HepG2 (cell line): ENCODE measurements around the gene CABP4. TPM values are rescaled to one million over a fixed set of nuclear protein-coding genes. Genes with fewer than 3 reads are reported as not detected.

Source experiments
- CSRNP1 ChIP-seq: sonication (generic); formaldehyde crosslinking; IDR thresholded peaks from 2 replicates; pipeline ENCODE4 v1.8.1; 2023; ENCODE audit warnings: mild to moderate bottlenecking, missing genetic modification reagents
- DNMT1 ChIP-seq: sonication (generic); formaldehyde crosslinking; IDR thresholded peaks from 2 replicates; pipeline ENCODE4 v1.5.1; 2020; ENCODE audit warnings: mild to moderate bottlenecking, missing genetic modification reagents
- FOSL2 ChIP-seq: sonication (generic); formaldehyde crosslinking; IDR thresholded peaks from 2 replicates; pipeline ENCODE4 v1.4.0; 2020; ENCODE audit warnings: missing genetic modification reagents
- GATAD1 ChIP-seq: IDR thresholded peaks from 2 replicates; pipeline ENCODE4 v1.6.1; 2016; ENCODE audit warnings: missing genetic modification reagents, missing compliant biosample characterization
- HNRNPH1 ChIP-seq: fragments of 200-400 bp; formaldehyde crosslinking; optimal IDR thresholded peaks from 2 replicates; pipeline ENCODE3; 2017; ENCODE audit warnings: mild to moderate bottlenecking, low read depth, low read length
- HNRNPUL1 ChIP-seq: fragments of 200-400 bp; formaldehyde crosslinking; IDR thresholded peaks from 2 replicates; pipeline ENCODE4 v1.6.1; 2017; ENCODE audit warnings: low read depth, mild to moderate bottlenecking, low read length, moderate library complexity
- JUNB ChIP-seq: sonication (generic); formaldehyde crosslinking; IDR thresholded peaks from 2 replicates; pipeline ENCODE4 v1.8.0; 2022; ENCODE audit warnings: missing genetic modification reagents, mild to moderate bottlenecking, borderline replicate concordance
- KDM5B ChIP-seq: sonication (generic); formaldehyde crosslinking; IDR thresholded peaks from 2 replicates; pipeline ENCODE4 v1.4.0; 2020; ENCODE audit warnings: missing genetic modification reagents, mild to moderate bottlenecking, borderline replicate concordance
- KLF11 ChIP-seq: IDR thresholded peaks from 2 replicates; pipeline ENCODE4 v1.6.1; 2016; ENCODE audit warnings: missing compliant biosample characterization
- PHF5A ChIP-seq: IDR thresholded peaks from one replicate; pipeline ENCODE4 v1.6.1; 2018; ENCODE audit warnings: low read depth, missing genetic modification reagents; ENCODE audit not compliant: unreplicated experiment
- SALL1 ChIP-seq: sonication (generic); formaldehyde crosslinking; IDR thresholded peaks from 2 replicates; pipeline ENCODE4 v1.8.0; 2022; ENCODE audit warnings: mild to moderate bottlenecking, missing genetic modification reagents
- SMARCE1 ChIP-seq: fragments of 450-650 bp; IDR thresholded peaks from 2 replicates; pipeline ENCODE4 v1.6.1; 2017; ENCODE audit warnings: borderline replicate concordance
- ZBTB10 ChIP-seq: sonication (generic); formaldehyde crosslinking; IDR thresholded peaks from 2 replicates; pipeline ENCODE4 v1.4.0; 2020; ENCODE audit warnings: missing genetic modification reagents, borderline replicate concordance
- ZBTB46 ChIP-seq: sonication (generic); formaldehyde crosslinking; IDR thresholded peaks from 2 replicates; pipeline ENCODE4 v1.4.0; 2020; ENCODE audit warnings: mild to moderate bottlenecking, missing genetic modification reagents, borderline replicate concordance
- ZBTB7A ChIP-seq: sonication (generic); formaldehyde crosslinking; IDR thresholded peaks from 2 replicates; pipeline ENCODE4 v1.8.0; 2022; ENCODE audit warnings: mild to moderate bottlenecking, missing genetic modification reagents
- ZNF230 ChIP-seq: sonication (generic); formaldehyde crosslinking; IDR thresholded peaks from 2 replicates; pipeline ENCODE4 v1.4.0; 2020; ENCODE audit warnings: mild to moderate bottlenecking, missing genetic modification reagents
- ZNF253 ChIP-seq: sonication (generic); formaldehyde crosslinking; IDR thresholded peaks from 2 replicates; pipeline ENCODE4 v1.8.0; 2022; ENCODE audit warnings: mild to moderate bottlenecking, missing genetic modification reagents, borderline replicate concordance
- ZNF432 ChIP-seq: sonication (generic); formaldehyde crosslinking; IDR thresholded peaks from 2 replicates; pipeline ENCODE4 v1.5.0; 2020; ENCODE audit warnings: missing genetic modification reagents, mild to moderate bottlenecking, borderline replicate concordance
- ZNF441 ChIP-seq: sonication (generic); formaldehyde crosslinking; IDR thresholded peaks from 2 replicates; pipeline ENCODE4 v1.7.0; 2021; ENCODE audit warnings: missing genetic modification reagents, borderline replicate concordance
- ZNF446 ChIP-seq: sonication (generic); formaldehyde crosslinking; IDR thresholded peaks from 2 replicates; pipeline ENCODE4 v1.5.0; 2020; ENCODE audit warnings: mild to moderate bottlenecking, missing genetic modification reagents
- ZNF451 ChIP-seq: sonication (generic); formaldehyde crosslinking; IDR thresholded peaks from 2 replicates; pipeline ENCODE4 v1.5.0; 2020; ENCODE audit warnings: mild to moderate bottlenecking, missing genetic modification reagents
- ZNF580 ChIP-seq: IDR thresholded peaks from 2 replicates; pipeline ENCODE4 v1.6.1; 2016; ENCODE audit warnings: low read depth, borderline replicate concordance
- ZNF83 ChIP-seq: sonication (generic); formaldehyde crosslinking; IDR thresholded peaks from 2 replicates; pipeline ENCODE4 v1.4.0; 2020; ENCODE audit warnings: missing genetic modification reagents, mild to moderate bottlenecking, borderline replicate concordance
- polyA plus RNA-seq, 8 experiments: library from polyadenylated mRNA; depleted of rRNA in 3 of 8; stranded (reverse) in 7 of 8; unstranded in 1 of 8; fragments of >200 nt; fragmentation: Illumina TruSeq in 4 of 8; extraction: Trizol in 4 of 8; gene quantifications; 2 replicates each; pipeline versions ENCODE4 v1.2.1 to v1.2.3, GENCODE V29; 2011 to 2016; ENCODE audit warnings: low read depth in 4 of 8, missing spikeins in 1 of 8, mixed read lengths in 1 of 8; ENCODE audit not compliant: insufficient read depth in 1 of 8
- total RNA-seq, 5 experiments: library from RNA; depleted of rRNA; stranded (reverse); fragments of >200 nt; fragmentation: Illumina TruSeq; extraction: Trizol; gene quantifications; 2 replicates each; pipeline ENCODE4 v1.2.3, GENCODE V29; 2016; ENCODE audit warnings: low read depth in 1 of 5

Gene CABP4
- total and polyA plus RNA-seq, 2 of the 13 experiments (the other 11 are each of a cell fraction or from before 2014, with no cell fraction given), result not detected

DNA sequence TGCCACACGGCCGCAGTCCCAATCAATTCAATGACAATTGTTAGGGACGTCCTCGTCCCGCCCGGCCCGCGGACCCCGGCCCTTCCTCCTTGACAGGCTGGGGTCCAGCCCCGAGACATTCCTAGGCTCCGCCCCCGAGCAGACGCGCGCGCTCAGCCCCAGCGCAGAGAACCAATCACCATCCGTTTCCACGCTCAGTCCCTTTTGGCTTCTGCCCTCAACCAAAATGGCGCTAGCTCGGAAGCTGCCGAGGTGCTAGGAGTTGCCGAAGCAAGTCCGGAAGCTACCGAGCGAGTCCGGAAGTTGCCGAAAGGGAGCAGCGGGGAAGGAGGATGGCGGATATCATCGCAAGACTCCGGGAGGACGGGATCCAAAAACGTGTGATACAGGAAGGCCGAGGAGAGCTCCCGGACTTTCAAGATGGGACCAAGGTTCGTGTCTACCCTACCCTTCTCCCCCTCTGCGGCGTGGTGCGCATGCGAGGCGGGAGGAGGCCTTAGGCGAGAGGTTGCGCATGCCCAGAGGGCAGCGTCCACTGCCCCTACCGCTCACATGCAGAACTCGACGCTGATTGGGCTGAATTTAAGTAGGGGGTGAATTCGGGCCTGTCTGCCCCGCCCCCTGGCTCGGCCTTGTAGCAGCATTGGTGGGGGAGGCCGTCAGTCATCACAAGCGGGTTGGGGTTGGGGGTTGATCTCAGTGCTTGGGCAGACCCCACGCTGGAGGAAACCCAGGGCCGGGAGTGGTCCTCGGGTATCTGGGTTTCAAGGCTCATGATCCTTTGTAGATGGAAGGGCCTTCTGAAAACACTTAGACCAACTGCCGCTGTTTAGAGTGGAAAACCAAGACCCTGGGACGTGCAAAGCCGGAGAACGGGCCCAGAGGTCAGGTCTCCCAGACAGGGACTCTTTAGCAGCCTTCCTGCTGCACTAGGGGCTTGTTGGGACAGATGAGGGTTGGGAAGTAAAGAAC lies 28.0 kb downstream of the CABP4 start, which contains the start of gene AIP (continued):
- TF ChIP-seq ZNF83 (peak; percentile 39; the same call in 1 of the 2 replicates), ZNF230 (CRISPR knock-in tag) (peak; percentile 94; the same call in 1 of the 2 replicates), JUNB (CRISPR knock-in tag) (no peak), ZNF580 (CRISPR knock-in tag) (peak; percentile 97), ZNF432 (CRISPR knock-in tag) (no peak), GATAD1 (CRISPR knock-in tag) (peak; percentile 94), ZNF446 (CRISPR knock-in tag) (peak; percentile 99), HNRNPUL1 (no peak), ZBTB46 (no peak), FOSL2 (CRISPR knock-in tag) (0 out of 2 replicates have a peak, but pooled peaks have one; percentile 46), ZBTB7A (peak; percentile 89), KLF11 (CRISPR knock-in tag) (peak; percentile 92; the same call in 1 of the 2 replicates), DNMT1 (0 out of 2 replicates have a peak, but pooled peaks have one; percentile 74), ZNF441 (CRISPR knock-in tag) (peak; percentile 93), SMARCE1 (no peak), PHF5A (CRISPR knock-in tag) (peak; percentile 78), SALL1 (CRISPR knock-in tag) (peak; percentile 97), CSRNP1 (peak; percentile 99), HNRNPH1 (no peak), ZBTB10 (CRISPR knock-in tag) (peak; percentile 79; the same call in 1 of the 2 replicates), ZNF253 (CRISPR knock-in tag) (peak; percentile 98), KDM5B (CRISPR knock-in tag) (peak; percentile 100), ZNF451 (peak; percentile 95)
